GM19025 (cell line): ENCODE measurements around the gene GRIN3B.

ENCODE experiments used
- ATAC-seq: cut with Tn5 transposase; IDR thresholded peaks from one replicate; pipeline ENCODE4 v1.9.1; 2021; ENCODE audit warnings: mild to moderate bottlenecking, low read depth, moderate library complexity; ENCODE audit not compliant: unreplicated experiment

Gene GRIN3B

DNA sequence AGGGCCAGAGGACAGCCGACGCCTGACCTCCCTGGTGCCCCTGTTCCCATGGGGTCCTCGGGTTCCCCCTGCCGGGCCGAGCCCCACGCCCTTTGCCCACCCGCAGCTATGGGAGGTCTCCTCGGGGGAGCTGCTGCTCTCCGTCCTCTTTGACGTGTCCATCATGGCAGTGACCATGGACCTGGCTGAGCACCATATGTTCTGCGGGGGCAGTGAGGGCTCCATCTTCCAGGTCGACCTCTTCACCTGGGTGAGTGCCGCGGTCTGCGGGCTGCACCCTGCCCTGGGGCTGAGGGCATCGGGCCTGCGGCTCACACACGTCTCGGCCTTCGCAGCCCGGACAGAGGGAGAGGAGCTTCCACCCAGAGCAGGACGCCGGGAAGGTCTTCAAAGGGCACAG lies 9.5 kb upstream of the GRIN3B start:
- ATAC-seq = no peak

DNA sequence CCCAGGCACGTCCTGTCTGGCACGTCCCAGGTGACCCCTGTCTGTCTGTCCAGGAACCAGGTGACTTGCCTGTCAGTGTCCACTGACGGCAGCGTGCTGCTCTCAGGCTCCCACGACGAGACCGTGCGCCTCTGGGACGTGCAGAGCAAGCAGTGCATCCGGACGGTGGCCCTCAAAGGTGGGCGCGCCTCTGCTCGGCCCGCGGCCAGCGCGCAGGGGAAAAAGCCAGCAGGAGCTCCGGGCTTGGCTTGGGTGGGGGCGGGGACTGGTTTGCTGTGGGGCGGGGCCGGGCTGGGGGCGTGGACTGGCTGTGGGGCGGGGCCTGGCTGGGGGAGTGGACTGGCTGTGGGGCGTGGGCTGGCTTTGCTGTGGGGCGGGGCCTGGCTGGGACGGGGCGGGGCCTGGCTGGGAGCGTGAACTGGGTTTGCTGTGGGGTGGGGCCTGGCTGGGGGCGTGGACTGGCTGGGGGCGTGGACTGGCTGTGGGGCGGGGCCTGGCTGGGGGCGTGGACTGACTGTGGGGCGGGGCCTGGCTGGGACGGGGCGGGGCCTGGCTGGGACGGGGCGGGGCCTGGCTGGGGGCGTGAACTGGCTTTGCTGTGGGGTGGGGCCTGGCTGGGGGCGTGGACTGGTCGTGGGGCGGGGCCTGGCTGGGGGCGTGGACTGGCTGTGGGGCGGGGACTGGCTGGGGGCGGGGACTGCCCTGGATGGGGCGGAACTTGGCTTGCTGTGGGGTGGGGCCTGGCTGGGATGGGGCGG lies 8.9 kb upstream of the GRIN3B start:
- no peak for ATAC-seq

GRCh38 chr19:991932-992669 lies 8.1 kb upstream of the GRIN3B start:
- no peak for ATAC-seq

DNA sequence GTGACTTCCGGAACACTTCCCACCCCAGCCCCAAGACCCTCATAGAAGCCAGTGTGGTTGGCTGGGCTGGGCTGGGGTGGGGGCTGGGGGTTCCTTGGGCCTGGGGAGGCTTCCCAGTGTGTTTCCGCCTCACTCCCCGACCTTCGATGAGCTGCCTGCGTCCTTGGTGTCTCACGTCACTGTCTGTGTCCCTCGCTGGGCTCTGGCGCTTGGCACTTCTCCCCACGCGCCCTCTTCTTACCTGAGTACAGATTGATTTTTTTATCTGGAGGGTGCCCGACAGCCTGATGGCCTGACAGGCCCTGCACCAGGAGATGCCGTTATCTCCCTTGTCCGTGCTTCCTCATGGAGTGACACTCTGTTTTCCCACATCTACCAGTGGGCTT lies 7.6 kb upstream of the GRIN3B start:
- no peak for ATAC-seq

- no peak for ATAC-seq
These were observed 6.8 kb upstream of the GRIN3B start for GRCh38 chr19:993361-993830.

- ATAC-seq = no peak
These were observed 6.3 kb upstream of the GRIN3B start for GRCh38 chr19:993831-994393.

DNA sequence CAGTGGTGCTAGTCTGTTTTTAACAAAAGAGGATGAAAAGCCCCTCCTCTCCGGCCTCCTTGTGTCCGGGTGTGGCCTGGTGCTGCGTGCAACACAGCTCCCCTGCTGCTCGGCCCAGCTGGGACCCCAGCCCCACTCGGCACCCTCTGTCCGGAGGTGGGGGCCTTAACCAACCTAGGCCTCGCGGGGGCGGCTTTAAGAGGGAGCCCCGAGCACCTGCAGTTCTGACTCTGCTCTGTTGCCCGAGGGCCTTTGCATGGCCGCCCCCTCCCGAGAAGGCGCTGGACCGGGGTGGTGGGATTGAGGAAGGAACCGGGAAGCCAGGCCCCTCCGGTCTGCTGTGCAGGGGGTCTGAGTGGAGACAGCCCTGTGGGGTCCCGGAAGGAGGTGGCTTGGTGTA lies 5.7 kb upstream of the GRIN3B start:
- ATAC-seq = no peak

- no peak for ATAC-seq
These were observed 5.0 kb upstream of the GRIN3B start for GRCh38 chr19:995051-995827.

DNA sequence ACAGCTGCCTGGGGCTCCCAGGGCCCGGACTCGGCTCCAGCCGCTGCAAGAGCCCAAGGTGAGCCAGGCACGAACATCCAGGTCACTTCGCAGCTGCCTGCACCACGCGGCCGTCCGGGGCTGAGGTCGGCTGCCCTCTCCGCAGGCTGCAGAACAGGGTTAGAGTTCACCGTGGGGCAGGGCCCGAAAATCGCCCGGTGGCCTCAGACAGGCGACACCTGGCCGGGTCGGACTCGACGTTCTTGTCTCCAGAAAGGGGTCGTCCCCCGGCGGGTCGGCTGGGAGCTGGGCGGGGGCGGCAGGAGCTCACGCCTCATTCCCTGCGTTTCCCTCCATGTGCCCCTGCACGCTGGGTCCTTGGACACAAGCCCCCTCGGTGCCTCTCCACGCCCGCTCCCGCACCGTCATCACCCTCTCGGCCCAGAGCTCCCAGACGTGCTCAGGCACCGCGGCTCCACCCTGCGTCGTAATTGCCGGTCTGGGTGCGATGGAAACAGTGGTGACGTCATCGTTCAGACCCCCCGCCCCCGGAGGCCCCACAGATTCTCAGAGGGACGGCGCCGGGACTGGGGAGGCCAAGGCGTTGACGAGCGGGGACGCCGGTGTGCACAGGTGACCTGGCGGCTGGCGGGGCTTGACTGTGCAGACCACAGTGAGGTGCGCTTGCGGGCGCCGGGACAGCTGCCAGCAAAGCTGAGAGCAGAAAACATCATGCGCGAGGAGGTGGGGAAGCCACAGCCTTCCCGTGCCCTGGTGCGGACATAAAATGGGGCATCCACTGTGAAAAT lies 4.0 kb upstream of the GRIN3B start:
- no peak for ATAC-seq

GRCh38 chr19:998064-998463 lies 2.2 kb upstream of the GRIN3B start:
- ATAC-seq = no peak

DNA sequence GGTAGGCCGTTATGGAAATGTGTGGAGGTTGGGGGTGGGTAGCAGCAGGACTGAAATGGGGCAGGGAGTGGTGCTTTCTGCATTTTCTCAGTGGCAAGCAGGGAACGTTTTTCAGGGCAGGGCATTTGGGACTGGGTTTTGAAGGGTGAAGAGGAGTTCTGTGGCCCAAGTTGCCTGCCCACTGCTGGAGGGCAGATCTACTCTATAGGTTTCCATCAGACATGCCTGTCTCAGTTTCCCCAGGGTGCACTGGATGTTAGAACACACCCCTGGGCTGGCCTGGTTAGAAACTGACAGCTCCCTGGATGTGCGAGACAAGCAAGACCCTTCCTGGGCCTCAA lies 870 bp upstream of the GRIN3B start:
- no peak for ATAC-seq

- ATAC-seq = no peak
These were observed 645 bp downstream of the GRIN3B start for GRCh38 chr19:1000591-1001537.

- ATAC-seq = no peak
These were observed 1.4 kb downstream of the GRIN3B start for GRCh38 chr19:1001538-1002166.

- ATAC-seq = no peak
These were observed 2.4 kb downstream of the GRIN3B start for GRCh38 chr19:1002600-1002999.

DNA sequence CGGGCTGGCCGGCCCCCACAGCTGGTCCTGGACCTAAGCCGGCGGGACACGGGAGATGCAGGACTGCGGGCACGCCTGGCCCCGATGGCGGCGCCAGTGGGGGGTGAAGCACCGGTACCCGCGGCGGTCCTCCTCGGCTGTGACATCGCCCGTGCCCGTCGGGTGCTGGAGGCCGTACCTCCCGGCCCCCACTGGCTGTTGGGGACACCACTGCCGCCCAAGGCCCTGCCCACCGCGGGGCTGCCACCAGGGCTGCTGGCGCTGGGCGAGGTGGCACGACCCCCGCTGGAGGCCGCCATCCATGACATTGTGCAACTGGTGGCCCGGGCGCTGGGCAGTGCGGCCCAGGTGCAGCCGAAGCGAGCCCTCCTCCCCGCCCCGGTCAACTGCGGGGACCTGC lies 3.1 kb downstream of the GRIN3B start:
- no peak for ATAC-seq

DNA sequence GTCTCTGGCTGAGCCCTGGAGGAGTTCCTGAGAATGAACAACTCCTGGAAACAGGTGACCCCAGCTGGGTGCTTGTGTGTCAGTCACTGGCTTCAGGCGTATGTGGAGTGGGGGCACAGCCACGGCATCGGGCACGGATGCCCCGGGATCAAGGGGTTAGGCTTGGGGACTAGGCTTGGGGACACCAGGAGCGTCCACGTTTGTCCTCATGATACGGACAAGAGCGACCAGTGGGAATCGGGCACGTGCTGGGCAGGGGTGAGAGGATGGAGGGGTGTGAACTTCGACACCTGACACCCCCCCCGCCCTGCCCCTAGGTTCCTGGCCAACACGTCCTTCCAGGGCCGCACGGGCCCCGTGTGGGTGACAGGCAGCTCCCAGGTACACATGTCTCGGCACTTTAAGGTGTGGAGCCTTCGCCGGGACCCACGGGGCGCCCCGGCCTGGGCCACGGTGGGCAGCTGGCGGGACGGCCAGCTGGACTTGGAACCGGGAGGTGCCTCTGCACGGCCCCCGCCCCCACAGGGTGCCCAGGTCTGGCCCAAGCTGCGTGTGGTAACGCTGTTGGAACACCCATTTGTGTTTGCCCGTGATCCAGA lies 4.1 kb downstream of the GRIN3B start:
- ATAC-seq = no peak

DNA sequence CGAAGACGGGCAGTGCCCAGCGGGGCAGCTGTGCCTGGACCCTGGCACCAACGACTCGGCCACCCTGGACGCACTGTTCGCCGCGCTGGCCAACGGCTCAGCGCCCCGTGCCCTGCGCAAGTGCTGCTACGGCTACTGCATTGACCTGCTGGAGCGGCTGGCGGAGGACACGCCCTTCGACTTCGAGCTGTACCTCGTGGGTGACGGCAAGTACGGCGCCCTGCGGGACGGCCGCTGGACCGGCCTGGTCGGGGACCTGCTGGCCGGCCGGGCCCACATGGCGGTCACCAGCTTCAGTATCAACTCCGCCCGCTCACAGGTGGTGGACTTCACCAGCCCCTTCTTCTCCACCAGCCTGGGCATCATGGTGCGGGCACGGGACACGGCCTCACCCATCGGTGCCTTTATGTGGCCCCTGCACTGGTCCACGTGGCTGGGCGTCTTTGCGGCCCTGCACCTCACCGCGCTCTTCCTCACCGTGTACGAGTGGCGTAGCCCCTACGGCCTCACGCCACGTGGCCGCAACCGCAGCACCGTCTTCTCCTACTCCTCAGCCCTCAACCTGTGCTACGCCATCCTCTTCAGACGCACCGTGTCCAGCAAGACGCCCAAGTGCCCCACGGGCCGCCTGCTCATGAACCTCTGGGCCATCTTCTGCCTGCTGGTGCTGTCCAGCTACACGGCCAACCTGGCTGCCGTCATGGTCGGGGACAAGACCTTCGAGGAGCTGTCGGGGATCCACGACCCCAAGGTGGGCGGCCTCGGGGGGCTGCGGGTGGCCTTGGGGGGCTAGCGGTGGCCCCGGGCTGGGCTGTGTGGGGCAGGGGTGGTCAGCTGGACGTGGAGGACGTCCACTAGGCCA lies 4.8 kb downstream of the GRIN3B start:
- no peak for ATAC-seq
